Thoracic aorta (tissue), 2 donors: ENCODE measurements around the gene SMIM35. TPM values are rescaled to one million over a fixed set of nuclear protein-coding genes. Genes with fewer than 3 reads are reported as not detected.

ENCODE experiments used
- ATAC-seq: fragments of 150-250 bp; one replicate; pipeline ENCODE4 v1.8.0; 2017; ENCODE audit warnings: low read depth; ENCODE audit not compliant: insufficient number of reproducible peaks, low FRiP score
- DNase-seq: peaks from one replicate; pipeline ENCODE4 v3.0.0-alpha.2; 2020; ENCODE audit warnings: low spot score
- H3K27ac ChIP-seq, 2 donors: fragments of 200-600 bp; sonication (generic); 1 replicate in 1 of 2; 2 replicates in 1 of 2; pipeline ENCODE4 v1.5.1; 2016; ENCODE audit warnings: mild to moderate bottlenecking in 2 of 2, moderate library complexity in 2 of 2
- H3K27me3 ChIP-seq: fragments of 200-600 bp; sonication (generic); replicated peaks from 2 replicates; pipeline ENCODE4 v1.6.0; 2016; ENCODE audit warnings: mild to moderate bottlenecking; ENCODE audit not compliant: insufficient read depth
- H3K36me3 ChIP-seq: fragments of 200-600 bp; sonication (generic); one replicate; pipeline ENCODE4 v1.5.1; 2016
- H3K4me1 ChIP-seq, 2 donors: fragments of 200-600 bp; sonication (generic); 1 replicate in 1 of 2; 2 replicates in 1 of 2; pipeline versions ENCODE4 v1.5.1 to v1.6.0; 2016; ENCODE audit warnings: low read depth in 2 of 2, mild to moderate bottlenecking in 1 of 2; ENCODE audit not compliant: control insufficient read depth in 1 of 2
- H3K4me3 ChIP-seq: fragments of 200-600 bp; sonication (generic); 2 replicates; pipeline ENCODE4 v1.5.1; 2016; ENCODE audit warnings: mild to moderate bottlenecking
- H3K9me3 ChIP-seq: fragments of 200-600 bp; sonication (generic); 2 replicates; pipeline ENCODE4 v1.5.1; 2016
- total RNA-seq, 2 donors: library from RNA; depleted of rRNA; stranded (reverse); fragments of >200 nt; gene quantifications; one replicate each; pipeline versions ENCODE4 v1.1.0 to v1.2.3, GENCODE V29; 2016
- TF ChIP-seq, protein P1 (sequence below): fragments of 200-600 bp; sonication (generic); IDR thresholded peaks from one replicate; pipeline ENCODE4 v1.5.1; 2019; ENCODE audit warnings: antibody characterized with exemption

SMIM35 gene
- total RNA-seq, 2 donors from 2014 or later = not detected

DNA sequence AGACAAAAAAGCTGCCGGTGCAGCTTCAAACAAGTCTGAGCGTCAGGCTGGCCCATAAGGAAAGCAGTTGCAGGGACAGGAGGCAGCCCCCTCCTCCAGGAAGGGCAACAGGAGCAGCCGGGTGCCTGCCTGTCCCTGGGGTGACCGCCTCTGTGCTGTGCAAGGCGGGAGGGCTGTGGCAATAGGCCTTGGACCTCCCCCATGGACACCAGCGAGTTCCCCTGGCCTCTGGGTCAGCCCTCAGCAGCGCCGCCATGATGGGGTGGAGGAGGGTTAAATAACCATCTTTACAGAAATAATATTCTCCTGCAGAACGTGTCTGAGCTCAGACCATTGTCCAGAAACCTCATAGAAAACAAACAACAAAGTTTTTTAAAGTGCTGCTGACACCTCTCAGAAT, 13.2 kb downstream of the SMIM35 start:
- H3K9me3 ChIP-seq = no peaks in the 10 kb centered on the region
- no peaks in the 10 kb centered on the region for H3K4me1 ChIP-seq
- no peak overlapping the region for H3K4me3 ChIP-seq
- H3K27ac ChIP-seq = no peak overlapping the region
- no peaks in the 10 kb centered on the region for H3K27me3 ChIP-seq
- H3K36me3 ChIP-seq = no peaks in the 10 kb centered on the region
- ATAC-seq (no peak), DNase-seq (no peak)
- TF ChIP-seq, protein P1, sequence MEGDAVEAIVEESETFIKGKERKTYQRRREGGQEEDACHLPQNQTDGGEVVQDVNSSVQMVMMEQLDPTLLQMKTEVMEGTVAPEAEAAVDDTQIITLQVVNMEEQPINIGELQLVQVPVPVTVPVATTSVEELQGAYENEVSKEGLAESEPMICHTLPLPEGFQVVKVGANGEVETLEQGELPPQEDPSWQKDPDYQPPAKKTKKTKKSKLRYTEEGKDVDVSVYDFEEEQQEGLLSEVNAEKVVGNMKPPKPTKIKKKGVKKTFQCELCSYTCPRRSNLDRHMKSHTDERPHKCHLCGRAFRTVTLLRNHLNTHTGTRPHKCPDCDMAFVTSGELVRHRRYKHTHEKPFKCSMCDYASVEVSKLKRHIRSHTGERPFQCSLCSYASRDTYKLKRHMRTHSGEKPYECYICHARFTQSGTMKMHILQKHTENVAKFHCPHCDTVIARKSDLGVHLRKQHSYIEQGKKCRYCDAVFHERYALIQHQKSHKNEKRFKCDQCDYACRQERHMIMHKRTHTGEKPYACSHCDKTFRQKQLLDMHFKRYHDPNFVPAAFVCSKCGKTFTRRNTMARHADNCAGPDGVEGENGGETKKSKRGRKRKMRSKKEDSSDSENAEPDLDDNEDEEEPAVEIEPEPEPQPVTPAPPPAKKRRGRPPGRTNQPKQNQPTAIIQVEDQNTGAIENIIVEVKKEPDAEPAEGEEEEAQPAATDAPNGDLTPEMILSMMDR = no peak

DNA sequence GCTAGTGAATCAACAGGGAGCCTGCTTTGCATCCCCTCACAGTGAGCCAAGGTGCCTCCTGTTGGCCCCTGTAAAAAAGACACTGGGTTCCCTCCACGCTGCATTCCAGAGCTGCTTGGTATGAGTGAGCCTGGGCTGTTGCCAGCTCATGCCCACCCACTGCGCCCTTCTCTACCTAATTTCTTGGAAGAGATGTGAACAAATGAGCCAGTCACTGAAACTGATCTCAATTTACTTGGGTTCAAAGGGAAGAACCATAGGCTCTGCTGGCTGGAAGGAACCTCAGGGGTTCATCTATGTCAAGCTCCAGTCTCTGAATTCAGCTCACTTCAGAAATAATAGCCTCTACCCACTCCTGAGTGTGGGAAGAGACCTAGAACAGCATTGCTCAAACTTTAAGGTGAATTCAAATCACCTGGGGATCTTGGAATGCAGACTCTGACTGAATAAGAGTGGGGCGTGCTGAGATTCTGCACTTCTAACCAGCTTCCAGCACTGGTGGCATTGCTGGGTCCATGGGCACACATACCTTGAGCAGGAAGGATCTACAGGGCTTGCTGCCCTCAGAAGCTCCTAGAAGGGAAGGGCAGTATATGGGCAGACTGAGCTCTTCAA, 15.2 kb downstream of the SMIM35 start:
- DNase-seq (no peak), ATAC-seq (no peak)
- TF ChIP-seq, protein P1 = no peak
- no peaks in the 10 kb centered on the region for H3K4me1 ChIP-seq
- H3K27me3 ChIP-seq = no peaks in the 10 kb centered on the region
- no peaks in the 10 kb centered on the region for H3K9me3 ChIP-seq
- no peak overlapping the region for H3K27ac ChIP-seq
- H3K36me3 ChIP-seq = no peaks in the 10 kb centered on the region
- H3K4me3 ChIP-seq = no peak overlapping the region

DNA sequence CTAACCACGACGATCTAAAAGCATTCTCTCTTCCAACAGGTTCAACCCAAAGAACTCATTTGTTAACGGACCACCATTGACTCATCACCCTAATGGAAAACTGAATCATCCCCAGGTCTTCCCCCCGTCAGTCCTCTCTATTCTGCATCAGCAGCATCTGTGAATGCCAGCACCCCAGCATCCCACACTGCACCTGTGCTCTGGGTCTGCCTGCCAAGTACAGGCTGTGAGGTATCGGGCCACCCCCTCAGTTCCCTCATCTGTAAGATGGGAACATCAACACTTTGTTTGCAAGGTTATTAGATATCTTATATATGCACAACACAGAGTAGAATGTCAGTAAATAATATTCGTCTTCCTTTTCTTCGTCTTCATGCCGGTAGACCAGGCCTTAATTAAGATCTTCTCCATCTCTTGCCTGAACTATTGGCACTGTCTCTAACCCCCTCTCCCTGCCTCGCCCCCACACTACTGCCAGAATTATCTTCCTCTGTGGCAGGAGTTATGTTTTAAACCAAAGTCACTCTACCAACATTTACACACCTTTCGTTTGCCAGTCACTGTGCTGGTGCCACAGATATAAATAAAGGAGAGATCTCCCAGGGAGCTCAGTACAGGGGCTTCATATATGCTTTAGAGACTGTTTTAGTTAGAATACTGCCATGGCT, 17.7 kb downstream of the SMIM35 start:
- H3K4me1 ChIP-seq = no peaks in the 10 kb centered on the region
- H3K27ac ChIP-seq = no peak overlapping the region
- no peaks in the 10 kb centered on the region for H3K36me3 ChIP-seq
- no peaks in the 10 kb centered on the region for H3K27me3 ChIP-seq
- no peak overlapping the region for H3K4me3 ChIP-seq
- DNase-seq = no peak
- TF ChIP-seq, protein P1 = no peak
- ATAC-seq = no peak
- H3K9me3 ChIP-seq = no peaks in the 10 kb centered on the region

DNA sequence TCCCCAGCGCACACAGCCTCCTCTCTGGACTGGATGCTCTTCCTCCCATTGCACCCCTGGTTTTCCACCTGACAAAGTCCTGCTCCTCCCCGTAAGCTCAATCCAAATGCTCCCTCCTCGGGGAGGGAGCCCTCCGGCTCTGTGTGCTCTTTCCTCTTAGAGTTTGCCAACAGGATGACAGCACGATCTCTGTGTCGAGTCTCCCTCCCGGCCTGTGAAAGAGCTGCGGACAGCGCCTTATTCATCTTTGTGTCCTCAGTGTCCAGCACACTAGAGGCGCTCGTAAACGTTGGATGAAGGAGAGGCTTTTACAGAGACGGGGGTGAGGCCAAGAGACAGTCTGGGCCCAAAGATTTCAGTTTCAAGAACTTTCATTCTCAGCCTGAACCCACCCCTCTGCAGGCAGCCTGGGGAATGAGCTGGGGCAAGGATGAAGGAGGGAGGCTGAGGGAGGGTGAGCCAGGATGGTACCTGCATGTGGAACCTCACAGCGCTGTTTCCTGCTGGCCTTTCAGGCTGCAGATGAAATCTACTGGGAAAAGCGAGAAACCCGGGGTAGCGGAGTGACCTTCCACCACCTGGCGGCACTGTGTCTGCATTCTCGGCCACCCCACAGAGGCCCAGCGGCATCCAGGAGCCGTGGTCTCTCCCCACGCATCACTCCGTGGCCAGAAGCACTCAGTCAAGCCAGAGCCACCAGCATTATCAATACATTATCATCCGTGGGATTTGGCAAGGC, 18.4 kb downstream of the SMIM35 start:
- no peaks in the 10 kb centered on the region for H3K4me1 ChIP-seq
- DNase-seq (no peak), ATAC-seq (no peak)
- H3K9me3 ChIP-seq = no peaks in the 10 kb centered on the region
- H3K27me3 ChIP-seq = no peaks in the 10 kb centered on the region
- TF ChIP-seq, protein P1 = no peak
- no peak overlapping the region for H3K4me3 ChIP-seq
- H3K27ac ChIP-seq = no peak overlapping the region
- no peaks in the 10 kb centered on the region for H3K36me3 ChIP-seq

DNA sequence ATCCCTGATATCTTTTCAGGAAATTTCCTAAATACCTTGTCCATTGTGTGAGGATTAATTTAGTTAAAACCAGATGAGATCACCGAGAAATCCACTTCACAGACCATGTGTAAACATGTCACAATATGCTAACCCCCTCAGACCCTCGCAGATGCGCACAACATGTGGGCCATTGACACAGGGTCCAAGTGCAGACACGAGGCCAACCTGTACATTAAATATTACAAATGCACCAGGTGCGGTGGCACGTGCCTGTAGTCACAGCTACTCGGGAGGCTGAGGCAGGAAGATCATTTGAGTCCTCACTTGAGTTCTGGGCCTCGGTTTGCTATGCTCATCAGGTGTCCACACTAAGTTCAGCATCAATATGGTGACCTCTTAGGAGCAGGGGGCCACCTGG, 19.8 kb downstream of the SMIM35 start:
- H3K27me3 ChIP-seq = no peaks in the 10 kb centered on the region

More for the DNA sequence above, 19.8 kb downstream of the SMIM35 start:
- DNase-seq (no peak), ATAC-seq (no peak)
- no peak overlapping the region for H3K27ac ChIP-seq
- H3K9me3 ChIP-seq = no peaks in the 10 kb centered on the region
- no peak overlapping the region for H3K4me3 ChIP-seq
- TF ChIP-seq, protein P1 = no peak
- no peaks in the 10 kb centered on the region for H3K36me3 ChIP-seq
- H3K4me1 ChIP-seq = no peaks in the 10 kb centered on the region
